ENCODE results near the gene TTC16. TPM values are rescaled to one million over a fixed set of nuclear protein-coding genes. Genes with fewer than 3 reads are reported as not detected.

TTC16 gene
- not detected in 2 replicates for total RNA-seq

GRCh38 chr9:127715470-127716337 lies at the start of gene TTC16, which contains the start of gene PTRH1:
Gene TTC16, plus strand, starts transcription at chr9:127716079. Its CDS starts 67 bp downstream, at chr9:127716146.
Gene PTRH1, minus strand, starts transcription at chr9:127715663. Its CDS starts 24 bp downstream, at chr9:127715639.

GRCh38 chr9:127706836-127707241 lies 9.0 kb upstream of the TTC16 start, which contains the start of gene CFAP157:
Gene CFAP157, plus strand, starts transcription at chr9:127706988. Its CDS starts 44 bp downstream, at chr9:127707032.

GRCh38 chr9:127734747-127735529 lies 19.1 kb downstream of the TTC16 start, which contains the start of gene TOR2A:
Gene TOR2A, minus strand, starts transcription at chr9:127735294. Its CDS starts 24 bp downstream, at chr9:127735270.

GRCh38 chr9:127778280-127779135 lies 62.6 kb downstream of the TTC16 start, which contains the start of gene SH2D3C:
Gene SH2D3C, minus strand, starts transcription at chr9:127778666. Its CDS starts 39 bp downstream, at chr9:127778627.

Other genes with a start within 250 kb of the TTC16 start
- gene STXBP1, start 103.8 kb upstream of the TTC16 start, total RNA-seq = 34.9 and 60.6 TPM in 2 replicates
- gene CFAP157, start 9.1 kb upstream of the TTC16 start, total RNA-seq = 0.08 TPM in 1 of 2 replicates, not detected in the other
- gene PTRH1, start 416 bp upstream of the TTC16 start, total RNA-seq = 15.8 and 34.5 TPM in 2 replicates
- 14.0 and 18.3 TPM in 2 replicates for gene TOR2A, start 19.2 kb downstream of the TTC16 start, total RNA-seq
- gene SH2D3C, start 62.6 kb downstream of the TTC16 start, total RNA-seq = 0.08 and 0.52 TPM in 2 replicates
- 23.0 and 63.2 TPM in 2 replicates for gene CDK9, start 70.0 kb downstream of the TTC16 start, total RNA-seq
- 57.8 and 78.6 TPM in 2 replicates for gene FPGS, start 86.8 kb downstream of the TTC16 start, total RNA-seq
- 52.9 and 72.1 TPM in 2 replicates for gene ENG, start 138.6 kb downstream of the TTC16 start, total RNA-seq
- 40.1 and 71.8 TPM in 2 replicates for gene AK1, start 161.6 kb downstream of the TTC16 start, total RNA-seq
- 66.2 and 92.5 TPM in 2 replicates for gene ST6GALNAC6, start 183.5 kb downstream of the TTC16 start, total RNA-seq
- gene ST6GALNAC4, start 201.0 kb downstream of the TTC16 start, total RNA-seq = 33.8 and 56.2 TPM in 2 replicates
- gene PIP5KL1, start 214.7 kb downstream of the TTC16 start, total RNA-seq = 1.9 and 3.7 TPM in 2 replicates
- 15.3 and 21.7 TPM in 2 replicates for gene DPM2, start 221.8 kb downstream of the TTC16 start, total RNA-seq